Bronchial epithelial cell (primary cell): ENCODE results near the gene KRTAP4-3. TPM values are rescaled to one million over a fixed set of nuclear protein-coding genes. Genes with fewer than 3 reads are reported as not detected.

Source experiments
- total RNA-seq: library from RNA; depleted of rRNA; stranded (reverse); fragments of >200 nt; gene quantifications from 2 replicates; pipeline ENCODE4 v1.2.1, GENCODE V29; 2014

KRTAP4-3 gene
- total RNA-seq, 1 donor from 2014 or later, result not detected

Other genes with a start within 250 kb of the KRTAP4-3 start
- 12.9 and 29.4 TPM in 2 replicates for gene KRT23, start 230.6 kb downstream of the KRTAP4-3 start, total RNA-seq
- gene KRT39, start 201.3 kb downstream of the KRTAP4-3 start, total RNA-seq, result not detected in 2 replicates
- 0.13 TPM in 1 of 2 replicates, not detected in the other for gene KRT40, start 183.9 kb downstream of the KRTAP4-3 start, total RNA-seq
- not detected in 2 replicates for gene KRTAP3-3, start 174.1 kb downstream of the KRTAP4-3 start, total RNA-seq
- gene KRTAP3-2, start 168.3 kb downstream of the KRTAP4-3 start, total RNA-seq, result not detected in 2 replicates
- not detected in 2 replicates for gene KRTAP3-1, start 159.1 kb downstream of the KRTAP4-3 start, total RNA-seq
- not detected in 2 replicates for gene KRTAP1-5, start 141.0 kb downstream of the KRTAP4-3 start, total RNA-seq
- gene KRTAP1-4, start 138.0 kb downstream of the KRTAP4-3 start, total RNA-seq, result not detected in 2 replicates
- gene KRTAP1-3, start 133.3 kb downstream of the KRTAP4-3 start, total RNA-seq, result not detected in 2 replicates
- not detected in 2 replicates for gene KRTAP1-1, start 126.8 kb downstream of the KRTAP4-3 start, total RNA-seq
- gene KRTAP2-1, start 120.9 kb downstream of the KRTAP4-3 start, total RNA-seq, result not detected in 2 replicates
- gene KRTAP2-2, start 113.0 kb downstream of the KRTAP4-3 start, total RNA-seq, result not detected in 2 replicates
- gene KRTAP2-3, start 108.1 kb downstream of the KRTAP4-3 start, total RNA-seq, result not detected in 2 replicates
- gene KRTAP2-4, start 102.3 kb downstream of the KRTAP4-3 start, total RNA-seq, result not detected in 2 replicates
- gene KRTAP4-7, start 84.1 kb downstream of the KRTAP4-3 start, total RNA-seq, result not detected in 2 replicates
- not detected in 2 replicates for gene KRTAP4-8, start 70.1 kb downstream of the KRTAP4-3 start, total RNA-seq
- gene KRTAP4-16, start 66.0 kb downstream of the KRTAP4-3 start, total RNA-seq, result not detected in 2 replicates
- not detected in 2 replicates for gene KRTAP4-9, start 62.8 kb downstream of the KRTAP4-3 start, total RNA-seq
- not detected in 2 replicates for gene KRTAP4-11, start 49.8 kb downstream of the KRTAP4-3 start, total RNA-seq
- not detected in 2 replicates for gene KRTAP4-12, start 44.0 kb downstream of the KRTAP4-3 start, total RNA-seq
- gene KRTAP4-6, start 27.7 kb downstream of the KRTAP4-3 start, total RNA-seq, result not detected in 2 replicates
- gene KRTAP4-5, start 18.4 kb downstream of the KRTAP4-3 start, total RNA-seq, result not detected in 2 replicates
- not detected in 2 replicates for gene KRTAP4-4, start 7.5 kb downstream of the KRTAP4-3 start, total RNA-seq
- gene KRTAP4-2, start 10.0 kb upstream of the KRTAP4-3 start, total RNA-seq, result not detected in 2 replicates
- gene KRTAP4-1, start 16.7 kb upstream of the KRTAP4-3 start, total RNA-seq, result not detected in 2 replicates
- not detected in 2 replicates for gene KRTAP9-1, start 21.7 kb upstream of the KRTAP4-3 start, total RNA-seq
- not detected in 2 replicates for gene KRTAP9-2, start 58.4 kb upstream of the KRTAP4-3 start, total RNA-seq
- gene KRTAP9-3, start 64.2 kb upstream of the KRTAP4-3 start, total RNA-seq, result not detected in 2 replicates
- not detected in 2 replicates for gene KRTAP9-8, start 69.8 kb upstream of the KRTAP4-3 start, total RNA-seq
- gene KRTAP9-4, start 81.5 kb upstream of the KRTAP4-3 start, total RNA-seq, result not detected in 2 replicates
- gene KRTAP9-9, start 87.2 kb upstream of the KRTAP4-3 start, total RNA-seq, result not detected in 2 replicates
- not detected in 2 replicates for gene KRTAP9-6, start 97.2 kb upstream of the KRTAP4-3 start, total RNA-seq
- gene KRTAP9-7, start 107.5 kb upstream of the KRTAP4-3 start, total RNA-seq, result not detected in 2 replicates
- not detected in 2 replicates for gene KRTAP29-1, start 134.6 kb upstream of the KRTAP4-3 start, total RNA-seq
- not detected in 2 replicates for gene KRTAP16-1, start 141.1 kb upstream of the KRTAP4-3 start, total RNA-seq
- gene KRTAP17-1, start 147.5 kb upstream of the KRTAP4-3 start, total RNA-seq, result not detected in 2 replicates
- 0.13 TPM in 1 of 2 replicates, not detected in the other for gene KRT33A, start 182.6 kb upstream of the KRTAP4-3 start, total RNA-seq
- 0.79 and 1.7 TPM in 2 replicates for gene KRT33B, start 201.6 kb upstream of the KRTAP4-3 start, total RNA-seq
- 0.26 and 0.53 TPM in 2 replicates for gene KRT34, start 214.1 kb upstream of the KRTAP4-3 start, total RNA-seq
- 0.26 TPM in 1 of 2 replicates, not detected in the other for gene KRT31, start 229.4 kb upstream of the KRTAP4-3 start, total RNA-seq